GM12865 (cell line): ENCODE results near the gene ITPR1.

Experiments used
- DNase-seq: peaks from one replicate; pipeline ENCODE4 v3.0.0; 2010; ENCODE audit warnings: low read depth
- H3K4me3 ChIP-seq: 2 replicates; pipeline ENCODE4 v1.5.1; 2011; ENCODE audit warnings: mild to moderate bottlenecking, low read depth, low read length, control low read depth
- CTCF ChIP-seq: IDR thresholded peaks from 2 replicates; pipeline ENCODE4 v1.5.1; 2011; ENCODE audit warnings: low read length, control low read depth, low read depth, inconsistent platforms; ENCODE audit not compliant: insufficient read depth; ENCODE audit errors: missing control alignments

The ITPR1 gene

GRCh38 chr3:4721511-4721911 lies 228.4 kb downstream of the ITPR1 start:
- H3K4me3 ChIP-seq, result no peak overlapping the region
- DNase-seq, result no peak
- no peak for TF ChIP-seq CTCF

- H3K4me3 ChIP-seq, result no peak overlapping the region
- DNase-seq, result peak; percentile 63
- peak; percentile 29 for TF ChIP-seq CTCF
These were observed 229.0 kb downstream of the ITPR1 start for GRCh38 chr3:4722103-4722502.

GRCh38 chr3:4724051-4724629 lies 231.0 kb downstream of the ITPR1 start:
- H3K4me3 ChIP-seq, result no peak overlapping the region
- DNase-seq, result no peak
- TF ChIP-seq CTCF, result no peak

- no peak overlapping the region for H3K4me3 ChIP-seq
- no peak for DNase-seq
- TF ChIP-seq CTCF, result no peak
These were observed 233.4 kb downstream of the ITPR1 start for GRCh38 chr3:4726549-4726948.

GRCh38 chr3:4729061-4729973 lies 236.2 kb downstream of the ITPR1 start:
- no peak for DNase-seq
- no peak overlapping the region for H3K4me3 ChIP-seq
- TF ChIP-seq CTCF, result no peak

- H3K4me3 ChIP-seq, result no peak overlapping the region
- no peak for TF ChIP-seq CTCF
- DNase-seq, result no peak
These were observed 237.6 kb downstream of the ITPR1 start for GRCh38 chr3:4730719-4731118.

GRCh38 chr3:4731543-4732111 lies 238.5 kb downstream of the ITPR1 start:
- no peak overlapping the region for H3K4me3 ChIP-seq
- TF ChIP-seq CTCF, result no peak
- DNase-seq, result no peak
